Measurements from ENCODE around the gene FZD2.
"Not testable (repeated sequence)": the region's sequence is repeated elsewhere in the genome, so short reads cannot be mapped to it uniquely, and the experiment has no call there.

FZD2 gene

GRCh38 chr17:44578947-44579346 is 21.7 kb downstream of the FZD2 start:
- no peak for DNase-seq (ENCODE audit: extremely low spot score)
- POLR2A ChIA-PET, result no interaction called here
- CTCF ChIA-PET, result interaction anchor here (1.0 to 1.6 kb wide), 2 partner anchors 10 to 98 kb away, joined by 3 to 4 read pairs; no protein-coding TSS in a partner anchor
- no peak for TF ChIP-seq CTCF (IDR thresholded peaks at IDR 0.05; ENCODE audit: control extremely low read depth, extremely low read depth, low read depth, missing control alignments)

GRCh38 chr17:44581868-44582267 is 24.6 kb downstream of the FZD2 start:
- ChIA-PET POLR2A (no interaction called here), CTCF (no interaction called here)
- DNase-seq (ENCODE audit: extremely low spot score), result no peak
- no peak for TF ChIP-seq CTCF (IDR thresholded peaks at IDR 0.05; ENCODE audit: control extremely low read depth, extremely low read depth, low read depth, missing control alignments)

- CTCF ChIA-PET, result interaction anchor here (1.3 kb wide), 1 partner anchor 23 kb away, joined by 3 read pairs; no protein-coding TSS in a partner anchor
- TF ChIP-seq CTCF (IDR thresholded peaks at IDR 0.05; ENCODE audit: control extremely low read depth, extremely low read depth, low read depth, missing control alignments), result no peak
- POLR2A ChIA-PET, result no interaction called here
- DNase-seq (ENCODE audit: extremely low spot score), result no peak
Observed at GRCh38 chr17:44584443-44584842, 27.2 kb downstream of the FZD2 start.

GRCh38 chr17:44585315-44585714 is 28.0 kb downstream of the FZD2 start:
- no peak for DNase-seq (ENCODE audit: extremely low spot score)
- no peak for TF ChIP-seq CTCF (IDR thresholded peaks at IDR 0.05; ENCODE audit: control extremely low read depth, extremely low read depth, low read depth, missing control alignments)
- ChIA-PET CTCF (interaction anchor here (1.3 kb wide), 1 partner anchor 24 kb away, joined by 3 read pairs; no protein-coding TSS in a partner anchor), POLR2A (no interaction called here)

- ChIA-PET POLR2A (no interaction called here), CTCF (interaction anchor here (1.3 kb wide), 1 partner anchor 53 kb away, joined by 4 read pairs; no protein-coding TSS in a partner anchor)
- TF ChIP-seq CTCF (IDR thresholded peaks at IDR 0.05; ENCODE audit: control extremely low read depth, extremely low read depth, low read depth, missing control alignments), result no peak
- DNase-seq (ENCODE audit: extremely low spot score), result no peak
Observed at GRCh38 chr17:44587339-44587738, 30.1 kb downstream of the FZD2 start.

GRCh38 chr17:44589316-44590071 is 32.2 kb downstream of the FZD2 start:
- ChIA-PET CTCF (no interaction called here), POLR2A (no interaction called here)
- no peak for TF ChIP-seq CTCF (IDR thresholded peaks at IDR 0.05; ENCODE audit: control extremely low read depth, extremely low read depth, low read depth, missing control alignments)
- DNase-seq (ENCODE audit: extremely low spot score), result no peak

GRCh38 chr17:44590072-44590462 is 32.8 kb downstream of the FZD2 start:
- DNase-seq (ENCODE audit: extremely low spot score); POLR2A ChIA-PET; CTCF ChIA-PET: not testable (repeated sequence)

- POLR2A ChIA-PET; DNase-seq (ENCODE audit: extremely low spot score); CTCF ChIA-PET: not testable (repeated sequence)
Observed at GRCh38 chr17:44590762-44591161, 33.5 kb downstream of the FZD2 start.

All from GM10248 (cell line).